Psoas muscle (tissue), 8 donors: ENCODE results near the gene RAPSN. TPM values are rescaled to one million over a fixed set of nuclear protein-coding genes. Genes with fewer than 3 reads are reported as not detected.

Source experiments
- ATAC-seq, 4 donors: fragments of 200-7000 bp; cut with Tn5 transposase; one replicate each; pipeline ENCODE4 v1.9.1; 2020; ENCODE audit warnings: moderate library complexity in 3 of 4, mild to moderate bottlenecking in 2 of 4
- DNase-seq, 2 donors: peaks; one replicate each; pipeline ENCODE4 v3.0.0-alpha.2; 2020
- H3K27ac ChIP-seq: fragments of 200-600 bp; one replicate; pipeline ENCODE4 v1.8.0; 2022
- H3K27me3 ChIP-seq, 3 donors: fragments of 200-600 bp in 1 of 3; one replicate each; pipeline versions ENCODE4 v1.6.1 to v1.8.0; 2013 to 2022; ENCODE audit warnings: low read length in 2 of 3, mild to moderate bottlenecking in 2 of 3, moderate library complexity in 1 of 3; ENCODE audit not compliant: insufficient read depth in 3 of 3
- H3K36me3 ChIP-seq, 2 donors: fragments of 200-600 bp in 1 of 2; one replicate each; pipeline versions ENCODE4 v1.6.1 to v1.8.0; 2013 to 2022; ENCODE audit warnings: low read depth in 1 of 2, mild to moderate bottlenecking in 1 of 2, moderate library complexity in 1 of 2; ENCODE audit not compliant: insufficient read depth in 1 of 2
- H3K4me1 ChIP-seq: fragments of 200-600 bp; one replicate; pipeline ENCODE4 v1.8.0; 2022
- H3K4me3 ChIP-seq: fragments of 200-600 bp; one replicate; pipeline ENCODE4 v1.8.0; 2022; ENCODE audit warnings: mild to moderate bottlenecking
- H3K9me3 ChIP-seq: fragments of 200-600 bp; one replicate; pipeline ENCODE4 v1.8.0; 2022
- CTCF ChIP-seq: fragments of 200-600 bp; IDR thresholded peaks from one replicate; pipeline ENCODE4 v1.8.0; 2022; ENCODE audit warnings: antibody characterized with exemption
- WGBS, 3 donors: extraction: QIAGEN DNeasy Blood & Tissue Kit; methylation state at CpG; one replicate each; pipeline versions ENCODE4 v1.1.6 to v1.1.7; 2013; 5-methylcytosine and 5-hydroxymethylcytosine counted together
- intact Hi-C, 2 donors: fragments of 100-400 bp; cut with DNase I; formaldehyde crosslinking; loops; one replicate each; pipeline versions ENCODE4 v1.11.0 to v1.14.2; 2022
- polyA plus RNA-seq, 3 donors: library from polyadenylated mRNA; stranded (reverse); fragments of 200-250 nt; gene quantifications; one replicate each; pipeline ENCODE4 v1.2.3, GENCODE V29; 2013
- total RNA-seq, 4 donors: library from RNA; stranded (reverse); fragmentation: NEBNext Ultra II Directional in 2 of 4; extraction: Animal tissue kit (Norgen Biotek cat#: 25700) in 2 of 4; gene quantifications; one replicate each; pipeline versions ENCODE4 v1.2.1 to v1.2.4, GENCODE V29; 2021 to 2023
- donor health status: healthy with polysubstance abuse.
- donor health status: DM: no; HTN: no; CAD: no; lungs with moderate emphysema.
- donor health status: Bipolar disorder and iron deficiency.
- donor health status: healthy.
- donor health status: DM: yes; HTN: yes; CAD: no.
- donor health status: DM: no; HTN: no; CAD: no.
- donor health status: DM: no; HTN: no; CAD: no.
- donor health status: DM: yes; HTN: yes; CAD: no.

Gene RAPSN
- total and polyA plus RNA-seq, 7 donors: 37.6 to 90.6 (median 58.7) TPM

GRCh38 chr11:47400768-47401279 is 48.1 kb downstream of the RAPSN start:
- no peak for TF ChIP-seq CTCF
- no peaks in the 10 kb centered on the region for H3K36me3 ChIP-seq
- no peaks in the 10 kb centered on the region for H3K27me3 ChIP-seq
- DNase-seq (peak; percentile 15 to 28), ATAC-seq (peak in 3 of 4 donors; percentile 46 to 68 (median 47))
- H3K9me3 ChIP-seq: no peaks in the 10 kb centered on the region
- intact Hi-C loops: no loop called here
- H3K4me1 ChIP-seq: peaks cover 9% of the 10 kb centered on the region
- WGBS, 3 donors: 16 to 25% (median 22%) methylated on average over 8 of the region's 8 CpGs
- peak overlapping the region; percentile 64 for H3K4me3 ChIP-seq
- peak overlapping the region; percentile 41 for H3K27ac ChIP-seq

GRCh38 chr11:47399860-47400767 is 48.8 kb downstream of the RAPSN start:
- Histone ChIP-seq H3K27me3 (no peaks in the 10 kb centered on the region), H3K27ac (peak overlapping the region; percentile 41), H3K4me1 (peaks cover 9% of the 10 kb centered on the region), H3K9me3 (no peaks in the 10 kb centered on the region), H3K4me3 (peak overlapping the region; percentile 64), H3K36me3 (no peaks in the 10 kb centered on the region)
- no peak for TF ChIP-seq CTCF
- DNase-seq (peak; percentile 33 to 54), ATAC-seq (peak in 3 of 4 donors; percentile 22 to 61 (median 60))
- intact Hi-C loops: no loop called here
- WGBS, 3 donors: 13 to 16% (median 15%) methylated on average over 37 to 47 of the region's 47 CpGs

- Histone ChIP-seq H3K4me3 (no peak overlapping the region), H3K36me3 (no peaks in the 10 kb centered on the region), H3K9me3 (no peaks in the 10 kb centered on the region), H3K27ac (no peak overlapping the region), H3K4me1 (peaks cover 14% of the 10 kb centered on the region), H3K27me3 (no peaks in the 10 kb centered on the region)
- DNase-seq (peak; percentile 3 to 34), ATAC-seq (no peak)
- no peak for TF ChIP-seq CTCF
- 97 to 100% (median 100%) methylated on average over 1 of the region's 1 CpG for WGBS, 3 donors
- intact Hi-C loops: no loop called here
Observed at GRCh38 chr11:47398551-47398950, 50.4 kb downstream of the RAPSN start.

- Histone ChIP-seq H3K36me3 (no peaks in the 10 kb centered on the region), H3K27ac (no peak overlapping the region), H3K9me3 (no peaks in the 10 kb centered on the region), H3K4me3 (no peak overlapping the region), H3K27me3 (no peaks in the 10 kb centered on the region), H3K4me1 (peaks cover 18% of the 10 kb centered on the region)
- DNase-seq (peak; percentile 7 to 24), ATAC-seq (no peak)
- intact Hi-C loops: no loop called here
- no peak for TF ChIP-seq CTCF
- WGBS, 3 donors: 76 to 87% (median 83%) methylated on average over 3 of the region's 3 CpGs
Observed at GRCh38 chr11:47398011-47398410, 50.9 kb downstream of the RAPSN start.
